Naive thymus-derived CD4-positive, alpha-beta T cell (primary cell): ENCODE measurements around the gene FES. TPM values are rescaled to one million over a fixed set of nuclear protein-coding genes. Genes with fewer than 3 reads are reported as not detected.

Experiments used
- ATAC-seq: fragments of 150-1000 bp; cut with Tn5 transposase; 2 replicates; pipeline ENCODE4 v1.10.0; 2021; ENCODE audit warnings: mild to moderate bottlenecking, moderate library complexity
- CTCF ChIA-PET: fragments of 350-600 bp; sonication (Branson Sonifier 250); formaldehyde crosslinking; loops from one replicate; lab custom pipeline; 2021; ENCODE audit warnings: antibody characterized with exemption; lab: Charles Lee
- POLR2A ChIA-PET: fragments of 350-600 bp; sonication (Branson Sonifier 250); formaldehyde crosslinking; loops from one replicate; lab custom pipeline; 2021; ENCODE audit warnings: antibody characterized with exemption, inconsistent platforms; lab: Charles Lee
- DNase-seq, 9 donors: peaks; one replicate each; pipeline versions ENCODE4 v3.0.0 to v3.0.0-alpha.2; 2020 to 2022; ENCODE audit warnings: mixed read lengths in 1 of 9
- H3K27ac ChIP-seq: one replicate; pipeline ENCODE4 v1.7.0; 2013; ENCODE audit warnings: mild to moderate bottlenecking, low read depth, low read length, moderate library complexity
- H3K27me3 ChIP-seq, 2 donors: one replicate each; pipeline ENCODE4 v1.7.0; 2013; ENCODE audit warnings: low read length in 2 of 2, mild to moderate bottlenecking in 2 of 2, moderate library complexity in 2 of 2; ENCODE audit not compliant: control insufficient read depth in 2 of 2, insufficient read depth in 2 of 2
- H3K36me3 ChIP-seq, 3 experiments: 1 replicate in 2 of 3; 2 replicates in 1 of 3; pipeline ENCODE4 v1.7.0; 2013; ENCODE audit warnings: low read length in 3 of 3, mild to moderate bottlenecking in 3 of 3, moderate library complexity in 1 of 3; ENCODE audit not compliant: insufficient read depth in 3 of 3, control insufficient read depth in 2 of 3
- H3K4me1 ChIP-seq, 2 donors: one replicate each; pipeline ENCODE4 v1.7.0; 2013; ENCODE audit warnings: low read length in 2 of 2, mild to moderate bottlenecking in 2 of 2, moderate library complexity in 1 of 2; ENCODE audit not compliant: control insufficient read depth in 2 of 2, insufficient read depth in 2 of 2
- H3K4me3 ChIP-seq: 2 replicates; pipeline ENCODE4 v1.7.0; 2013; ENCODE audit warnings: mild to moderate bottlenecking, low read length
- H3K9me3 ChIP-seq, 3 experiments: 1 replicate in 2 of 3; 2 replicates in 1 of 3; pipeline ENCODE4 v1.7.0; 2013; ENCODE audit warnings: low read length in 3 of 3; ENCODE audit not compliant: control insufficient read depth in 2 of 3
- H3K27ac Mint-ChIP-seq, 9 donors: one replicate each; pipeline ENCODE4 v1.8.0; 2020 to 2022; ENCODE audit warnings: mixed read lengths in 9 of 9, mild to moderate bottlenecking in 8 of 9, moderate library complexity in 5 of 9, inconsistent platforms in 2 of 9
- H3K27me3 Mint-ChIP-seq, 5 donors: one replicate each; pipeline ENCODE4 v1.8.0; 2021 to 2022; ENCODE audit warnings: mixed read lengths in 5 of 5, mild to moderate bottlenecking in 1 of 5
- H3K36me3 Mint-ChIP-seq, 5 donors: one replicate each; pipeline ENCODE4 v1.8.0; 2020 to 2022; ENCODE audit warnings: mixed read lengths in 5 of 5, mild to moderate bottlenecking in 3 of 5, inconsistent platforms in 1 of 5
- H3K4me1 Mint-ChIP-seq, 7 donors: one replicate each; pipeline ENCODE4 v1.8.0; 2020 to 2022; ENCODE audit warnings: mixed read lengths in 7 of 7, mild to moderate bottlenecking in 3 of 7, inconsistent platforms in 1 of 7
- H3K4me3 Mint-ChIP-seq, 10 donors: one replicate each; pipeline ENCODE4 v1.8.0; 2020 to 2022; ENCODE audit warnings: mild to moderate bottlenecking in 10 of 10, mixed read lengths in 10 of 10, moderate library complexity in 6 of 10, inconsistent platforms in 2 of 10
- H3K9me3 Mint-ChIP-seq, 11 donors: one replicate each; pipeline ENCODE4 v1.8.0; 2020 to 2022; ENCODE audit warnings: mixed read lengths in 11 of 11, mild to moderate bottlenecking in 4 of 11, inconsistent platforms in 1 of 11, moderate library complexity in 1 of 11
- intact Hi-C, 2 donors: fragments of 100-400 bp; cut with micrococcal nuclease; formaldehyde crosslinking; loops; one replicate each; pipeline ENCODE4 v1.15.1; 2023
- polyA plus RNA-seq, 2 donors: library from polyadenylated mRNA; unstranded; fragments of 300-500 nt; fragmentation: Illumina TruSeq; gene quantifications; one replicate each; pipeline ENCODE4 v1.2.3, GENCODE V29; 2021
- total RNA-seq, 6 experiments: library from RNA in 5 of 6; stranded (reverse) in 5 of 6; gene quantifications; 1 replicate in 5 of 6; 2 replicates in 1 of 6; pipeline ENCODE4 v1.2.3 and lab custom pipeline; 2021 to 2026

FES gene
- total and polyA plus RNA-seq, 7 experiments from 2014 or later: 2.3 to 78.6 (median 9.1) TPM; not detected in 2

DNA sequence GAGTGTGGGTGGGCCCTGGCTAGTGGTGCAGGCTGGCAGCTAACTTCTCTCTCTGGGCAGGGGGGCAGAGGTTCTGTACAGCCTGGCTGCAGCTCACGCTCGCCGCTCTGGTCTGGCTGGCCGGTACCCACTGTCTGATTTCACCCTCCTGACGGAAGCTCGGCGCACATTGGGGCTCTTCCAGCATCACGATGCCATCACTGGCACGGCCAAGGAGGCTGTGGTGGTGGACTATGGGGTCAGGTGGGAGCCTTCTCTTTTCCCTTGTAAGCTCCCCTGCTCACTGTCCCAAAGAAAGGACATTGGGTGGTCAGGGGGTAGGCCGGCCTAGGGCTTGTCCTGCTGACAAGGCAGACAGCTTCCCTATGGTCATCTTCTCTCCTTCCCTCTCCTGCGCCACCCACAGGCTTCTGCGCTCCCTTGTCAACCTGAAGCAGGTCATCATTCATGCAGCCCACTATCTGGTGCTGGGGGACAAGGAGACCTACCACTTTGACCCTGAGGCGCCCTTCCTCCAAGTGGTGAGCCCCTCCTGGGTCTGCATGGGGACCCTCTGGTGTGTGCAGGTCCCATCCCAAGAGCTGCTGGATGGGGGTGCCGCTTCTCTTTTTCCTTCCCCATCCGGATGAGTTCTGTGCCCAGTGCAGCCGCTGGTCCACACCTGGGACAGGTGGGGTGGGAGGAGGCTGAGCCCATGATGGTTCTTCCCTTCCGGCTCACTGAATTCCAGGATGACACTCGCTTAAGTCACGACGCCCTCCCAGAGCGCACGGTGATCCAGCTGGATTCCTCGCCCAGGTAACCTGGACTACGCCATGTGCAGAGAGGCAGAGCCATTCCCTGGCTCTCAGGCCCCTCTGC lies 26.4 kb downstream of the FES start:
- H3K27ac ChIP-seq: no peak overlapping the region
- intact Hi-C loops: no loop called here
- H3K36me3 Mint-ChIP-seq: peaks cover 5 to 54% (median 24%) of the 10 kb centered on the region in 5 donors

GRCh38 chr15:90911302-90911623 lies 27.0 kb downstream of the FES start:
- Histone ChIP-seq H3K4me3 (no peak overlapping the region), H3K4me1 (no peaks in the 10 kb centered on the region), H3K27ac (no peak overlapping the region), H3K36me3 (peaks cover 13 to 95% (median 40%) of the 10 kb centered on the region in 3 experiments), H3K9me3 (no peaks in the 10 kb centered on the region), H3K27me3 (no peaks in the 10 kb centered on the region)
- intact Hi-C loops: no loop called here
- Mint-ChIP-seq H3K4me3 (no peak overlapping the region), H3K4me1 (peaks cover 0 to 5% (median 0%) of the 10 kb centered on the region in 7 donors), H3K27me3 (no peaks in the 10 kb centered on the region), H3K9me3 (no peaks in the 10 kb centered on the region), H3K36me3 (peaks cover 0 to 50% (median 18%) of the 10 kb centered on the region in 5 donors), H3K27ac (no peak overlapping the region)
- DNase-seq: no peak
- no peak for ATAC-seq
- ChIA-PET CTCF (interaction anchor here (1.7 kb wide), 1 partner anchor 22 kb away, joined by 8 read pairs; the partner anchor contains the start of gene HDDC3), POLR2A (interaction anchor here (0.5 kb wide), 1 partner anchor 12 kb away, joined by 6 read pairs; no protein-coding TSS in a partner anchor)

More for the DNA sequence above, 26.4 kb downstream of the FES start:
- Histone ChIP-seq H3K9me3 (no peaks in the 10 kb centered on the region), H3K27me3 (no peaks in the 10 kb centered on the region), H3K4me3 (no peak overlapping the region), H3K36me3 (peaks cover 13 to 95% (median 43%) of the 10 kb centered on the region in 3 experiments), H3K4me1 (no peaks in the 10 kb centered on the region)
- H3K9me3 Mint-ChIP-seq: no peaks in the 10 kb centered on the region
- ATAC-seq (no peak), DNase-seq (no peak)
- H3K27ac Mint-ChIP-seq: no peak overlapping the region
- POLR2A ChIA-PET: interaction anchor here (0.5 kb wide), 1 partner anchor 12 kb away, joined by 6 read pairs; no protein-coding TSS in a partner anchor
- CTCF ChIA-PET: interaction anchor here (1.7 kb wide), 1 partner anchor 22 kb away, joined by 8 read pairs; the partner anchor contains the start of gene HDDC3
- no peaks in the 10 kb centered on the region for H3K27me3 Mint-ChIP-seq
- H3K4me1 Mint-ChIP-seq: peaks cover 0 to 6% (median 4%) of the 10 kb centered on the region in 7 donors
- no peak overlapping the region for H3K4me3 Mint-ChIP-seq

DNA sequence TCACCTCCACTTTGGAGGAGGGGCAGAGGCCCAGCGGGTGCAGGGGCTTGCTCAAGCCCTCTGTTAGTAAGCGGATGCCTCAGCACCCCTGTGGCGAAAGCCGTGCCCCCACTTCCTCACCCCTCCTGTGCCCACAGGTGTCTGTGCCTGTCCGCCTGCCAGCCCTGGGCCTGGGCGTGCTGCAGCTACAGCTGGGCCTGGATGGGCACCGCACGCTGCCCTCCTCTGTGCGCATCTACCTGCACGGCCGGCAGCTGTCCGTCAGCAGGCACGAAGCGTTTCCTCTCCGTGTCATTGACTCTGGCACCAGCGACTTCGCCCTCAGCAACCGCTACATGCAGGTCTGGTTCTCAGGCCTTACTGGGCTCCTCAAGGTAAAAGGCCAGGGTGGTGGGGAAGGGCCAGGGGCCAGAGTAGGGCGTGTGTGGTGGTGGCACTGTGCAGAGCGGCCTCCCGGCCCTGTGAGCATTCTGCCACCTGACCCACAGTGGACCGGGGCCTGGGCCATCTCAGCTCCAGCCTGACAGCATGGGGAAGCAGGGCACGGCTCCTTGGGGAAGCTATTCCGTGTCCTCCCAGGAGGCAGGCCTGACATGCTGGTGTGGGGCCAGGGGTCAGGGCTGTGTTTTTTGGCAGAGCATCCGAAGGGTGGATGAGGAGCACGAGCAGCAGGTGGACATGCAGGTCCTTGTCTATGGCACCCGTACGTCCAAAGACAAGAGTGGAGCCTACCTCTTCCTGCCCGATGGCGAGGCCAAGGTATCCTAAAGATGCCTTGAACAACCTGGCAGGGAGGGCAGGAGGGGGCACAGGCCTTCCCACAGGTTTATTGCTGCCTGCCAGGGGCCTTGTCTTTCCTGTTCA lies 27.8 kb downstream of the FES start:
- POLR2A ChIA-PET: interaction anchor here (0.7 to 1.4 kb wide), 2 partner anchors 17 to 20 kb away, joined by 3 to 5 read pairs; partner anchors contain the start of gene HDDC3
- CTCF ChIA-PET: interaction anchor here (1.7 kb wide), 1 partner anchor 21 kb away, joined by 8 read pairs; the partner anchor contains the start of gene HDDC3

DNA sequence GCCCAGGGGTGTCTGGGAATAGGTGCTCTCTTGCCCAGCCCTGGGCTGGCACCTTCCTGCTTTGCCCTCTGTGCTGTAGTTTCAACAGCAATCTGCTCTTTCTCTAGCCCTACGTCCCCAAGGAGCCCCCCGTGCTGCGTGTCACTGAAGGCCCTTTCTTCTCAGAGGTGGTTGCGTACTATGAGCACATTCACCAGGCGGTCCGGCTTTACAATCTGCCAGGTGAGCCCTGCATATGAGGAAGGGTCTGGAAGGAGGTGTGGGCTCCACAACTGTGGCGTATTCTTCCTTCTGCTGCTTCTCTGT lies 28.4 kb downstream of the FES start:
- H3K9me3 ChIP-seq: no peaks in the 10 kb centered on the region
- DNase-seq (no peak), ATAC-seq (no peak)
- ChIA-PET CTCF (no interaction called here), POLR2A (interaction anchor here (1.4 kb wide), 1 partner anchor 19 kb away, joined by 5 read pairs; the partner anchor contains the start of gene HDDC3)
- Mint-ChIP-seq H3K4me1 (peaks cover 0 to 11% (median 0%) of the 10 kb centered on the region in 7 donors), H3K4me3 (no peak overlapping the region), H3K27me3 (no peaks in the 10 kb centered on the region), H3K27ac (no peak overlapping the region), H3K9me3 (no peaks in the 10 kb centered on the region), H3K36me3 (peaks cover 4 to 54% (median 24%) of the 10 kb centered on the region in 5 donors)
- no peak overlapping the region for H3K27ac ChIP-seq
- no peaks in the 10 kb centered on the region for H3K27me3 ChIP-seq
- peaks cover 10 to 95% (median 27%) of the 10 kb centered on the region in 3 experiments for H3K36me3 ChIP-seq
- intact Hi-C loops: no loop called here
- no peaks in the 10 kb centered on the region for H3K4me1 ChIP-seq
- H3K4me3 ChIP-seq: no peak overlapping the region

More for the DNA sequence above, 27.8 kb downstream of the FES start:
- H3K9me3 Mint-ChIP-seq: no peaks in the 10 kb centered on the region
- no peak overlapping the region for H3K27ac Mint-ChIP-seq
- intact Hi-C loops: no loop called here
- no peak overlapping the region for H3K4me3 ChIP-seq
- H3K36me3 ChIP-seq: peaks cover 13 to 95% (median 32%) of the 10 kb centered on the region in 3 experiments
- peaks cover 2 to 54% (median 23%) of the 10 kb centered on the region in 5 donors for H3K36me3 Mint-ChIP-seq
- no peaks in the 10 kb centered on the region for H3K4me1 ChIP-seq
- DNase-seq (no peak), ATAC-seq (no peak)
- H3K4me1 Mint-ChIP-seq: peaks cover 0 to 11% (median 0%) of the 10 kb centered on the region in 7 donors
- no peaks in the 10 kb centered on the region for H3K27me3 ChIP-seq
- H3K9me3 ChIP-seq: no peaks in the 10 kb centered on the region
- H3K27ac ChIP-seq: no peak overlapping the region
- H3K4me3 Mint-ChIP-seq: no peak overlapping the region
- H3K27me3 Mint-ChIP-seq: no peaks in the 10 kb centered on the region

DNA sequence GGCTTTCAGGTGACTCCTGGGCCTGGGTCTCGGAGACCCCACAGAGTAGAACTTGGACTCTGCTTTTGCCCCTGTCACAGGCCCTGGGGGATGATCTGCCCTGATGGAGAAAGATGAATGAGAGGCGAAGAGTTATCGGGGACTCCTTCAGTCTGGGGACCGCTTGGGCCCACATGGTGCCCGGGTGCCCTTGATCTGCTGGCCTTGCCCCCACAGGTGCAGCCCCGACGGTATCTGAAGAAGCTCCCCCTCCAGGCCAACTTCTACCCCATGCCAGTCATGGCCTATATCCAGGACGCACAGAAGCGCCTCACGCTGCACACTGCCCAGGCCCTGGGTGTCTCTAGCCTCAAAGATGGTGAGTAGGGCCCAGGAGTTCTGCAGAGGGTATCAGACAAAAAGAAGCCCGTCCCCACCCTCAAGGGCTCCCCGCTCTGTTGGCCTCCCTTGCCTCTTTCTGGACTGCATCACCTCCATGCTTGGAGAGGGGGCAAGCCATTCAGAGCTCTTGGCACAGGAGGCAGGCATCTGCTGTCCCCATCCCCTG lies 29.2 kb downstream of the FES start:
- ATAC-seq (no peak), DNase-seq (no peak)
- ChIA-PET POLR2A (interaction anchor here (0.6 to 1.4 kb wide), 4 partner anchors 12 to 1740 kb away, joined by 3 to 5 read pairs (median 3); partner anchors contain the start of gene HDDC3), CTCF (interaction anchor here (1.3 kb wide), 1 partner anchor 20 kb away, joined by 3 read pairs; no protein-coding TSS in a partner anchor)
- H3K9me3 ChIP-seq: no peaks in the 10 kb centered on the region
- Mint-ChIP-seq H3K36me3 (peaks cover 8 to 58% (median 26%) of the 10 kb centered on the region in 5 donors), H3K9me3 (no peaks in the 10 kb centered on the region), H3K4me3 (no peak overlapping the region), H3K4me1 (peaks cover 0 to 12% (median 0%) of the 10 kb centered on the region in 7 donors), H3K27me3 (no peaks in the 10 kb centered on the region), H3K27ac (no peak overlapping the region)
- H3K27ac ChIP-seq: no peak overlapping the region
- no peaks in the 10 kb centered on the region for H3K27me3 ChIP-seq
- H3K4me1 ChIP-seq: no peaks in the 10 kb centered on the region
- H3K4me3 ChIP-seq: no peak overlapping the region
- peaks cover 7 to 97% (median 26%) of the 10 kb centered on the region in 3 experiments for H3K36me3 ChIP-seq
- intact Hi-C loops: no loop called here
